SK-N-SH (cell line): ENCODE results near the gene CCL2.

Experiments used
- CTCF ChIP-seq: fragments of 200-600 bp; sonication (generic); IDR thresholded peaks from 2 replicates; pipeline ENCODE4 v1.6.1; 2017; ENCODE audit warnings: antibody characterized with exemption, mild to moderate bottlenecking, moderate library complexity
- FOXM1 ChIP-seq: IDR thresholded peaks from 2 replicates; pipeline ENCODE4 v1.4.0; 2012; ENCODE audit warnings: low read depth, mild to moderate bottlenecking

- TF ChIP-seq CTCF (no peak), FOXM1 (no peak)
Observed at GRCh38 chr17:34225046-34225445, 30.0 kb upstream of the CCL2 start.
